Testis (tissue), 3 donors: ENCODE data around the gene CTAG2. TPM values are rescaled to one million over a fixed set of nuclear protein-coding genes. Genes with fewer than 3 reads are reported as not detected.
"Not testable (repeated sequence)": the region's sequence is repeated elsewhere in the genome, so short reads cannot be mapped to it uniquely, and the experiment has no call there.

Source experiments
- DNase-seq: peaks from one replicate; pipeline ENCODE4 v3.0.0-alpha.2; 2019
- H3K27ac ChIP-seq, 2 donors: fragments of 200-600 bp; sonication (generic); one replicate each; pipeline ENCODE4 v1.5.1; 2019
- H3K27me3 ChIP-seq: fragments of 200-600 bp; sonication (generic); one replicate; pipeline ENCODE4 v1.5.1; 2019
- H3K36me3 ChIP-seq: fragments of 200-600 bp; sonication (generic); one replicate; pipeline ENCODE4 v1.5.1; 2017; ENCODE audit warnings: low read depth; ENCODE audit errors: missing control alignments
- H3K4me1 ChIP-seq: fragments of 200-600 bp; sonication (generic); one replicate; pipeline ENCODE4 v1.5.1; 2019
- H3K4me3 ChIP-seq, 2 donors: fragments of 200-600 bp; sonication (generic); one replicate each; pipeline ENCODE4 v1.5.1; 2017 to 2019
- H3K9me3 ChIP-seq: fragments of 200-600 bp; sonication (generic); one replicate; pipeline ENCODE4 v1.5.1; 2017
- POLR2A ChIP-seq: fragments of 450-650 bp; IDR thresholded peaks from one replicate; pipeline ENCODE4 v1.6.1; 2017; ENCODE audit warnings: antibody characterized with exemption, mild to moderate bottlenecking, moderate library complexity
- WGBS, 2 donors: methylation state at CpG; one replicate each; pipeline ENCODE4 v1.1.5; 2018; 5-methylcytosine and 5-hydroxymethylcytosine counted together
- intact Hi-C: fragments of 100-400 bp; cut with DNase I; formaldehyde crosslinking; loops from one replicate; pipeline ENCODE4 v1.15.1; 2023; ENCODE audit warnings: low total_unique reads
- polyA plus RNA-seq: library from polyadenylated mRNA; stranded (reverse); fragments of 350-450 nt; fragmentation: Illumina TruSeq; extraction: RNeasy Lipid Tissue Mini Kit (QIAGEN cat#74804); gene quantifications from one replicate; pipeline ENCODE4 v1.2.3, GENCODE V29; 2014; ENCODE audit warnings: low read depth, low replicate concordance; ENCODE audit not compliant: insufficient read depth
- total RNA-seq, 2 donors: library from RNA; depleted of rRNA; stranded (reverse); fragments of >200 nt; gene quantifications; one replicate each; pipeline ENCODE4 v1.2.3, GENCODE V29; 2016
- TF ChIP-seq, protein P1 (sequence below), 3 experiments: fragments of 450-650 bp in 2 of 3; fragments of 200-600 bp in 1 of 3; sonication (generic) in 1 of 3; IDR thresholded peaks; one replicate each; pipeline ENCODE4 v1.5.1; 2016 to 2019; ENCODE audit warnings: antibody characterized with exemption in 3 of 3, mild to moderate bottlenecking in 2 of 3, moderate library complexity in 1 of 3

CTAG2 gene
- total and polyA plus RNA-seq, 3 donors from 2014 or later, result 8.4 to 27.6 (median 17.3) TPM

- H3K4me3 ChIP-seq, result no peak overlapping the region
- TF ChIP-seq POLR2A, result no peak
- TF ChIP-seq, protein P1, sequence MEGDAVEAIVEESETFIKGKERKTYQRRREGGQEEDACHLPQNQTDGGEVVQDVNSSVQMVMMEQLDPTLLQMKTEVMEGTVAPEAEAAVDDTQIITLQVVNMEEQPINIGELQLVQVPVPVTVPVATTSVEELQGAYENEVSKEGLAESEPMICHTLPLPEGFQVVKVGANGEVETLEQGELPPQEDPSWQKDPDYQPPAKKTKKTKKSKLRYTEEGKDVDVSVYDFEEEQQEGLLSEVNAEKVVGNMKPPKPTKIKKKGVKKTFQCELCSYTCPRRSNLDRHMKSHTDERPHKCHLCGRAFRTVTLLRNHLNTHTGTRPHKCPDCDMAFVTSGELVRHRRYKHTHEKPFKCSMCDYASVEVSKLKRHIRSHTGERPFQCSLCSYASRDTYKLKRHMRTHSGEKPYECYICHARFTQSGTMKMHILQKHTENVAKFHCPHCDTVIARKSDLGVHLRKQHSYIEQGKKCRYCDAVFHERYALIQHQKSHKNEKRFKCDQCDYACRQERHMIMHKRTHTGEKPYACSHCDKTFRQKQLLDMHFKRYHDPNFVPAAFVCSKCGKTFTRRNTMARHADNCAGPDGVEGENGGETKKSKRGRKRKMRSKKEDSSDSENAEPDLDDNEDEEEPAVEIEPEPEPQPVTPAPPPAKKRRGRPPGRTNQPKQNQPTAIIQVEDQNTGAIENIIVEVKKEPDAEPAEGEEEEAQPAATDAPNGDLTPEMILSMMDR (IDR thresholded peaks at IDR 0.05), result no peak
- 40% methylated on average over 12 of the region's 23 CpGs; no CpG with 5 or more reads in 1 of the 2 donors for WGBS, 2 donors
- intact Hi-C loops, result no loop called here
- no peaks in the 10 kb centered on the region for H3K9me3 ChIP-seq
- DNase-seq, result no peak
- no peaks in the 10 kb centered on the region for H3K4me1 ChIP-seq
- no peaks in the 10 kb centered on the region for H3K27me3 ChIP-seq
- no peak overlapping the region for H3K27ac ChIP-seq
- no peaks in the 10 kb centered on the region for H3K36me3 ChIP-seq
Measured at GRCh38 chrX:154649503-154650220, 3.7 kb downstream of the CTAG2 start.

GRCh38 chrX:154648931-154649330, 4.4 kb downstream of the CTAG2 start:
- no peak overlapping the region for H3K27ac ChIP-seq
- H3K4me1 ChIP-seq, result no peaks in the 10 kb centered on the region
- H3K27me3 ChIP-seq, result no peaks in the 10 kb centered on the region
- DNase-seq, result no peak
- H3K4me3 ChIP-seq, result no peak overlapping the region
- H3K9me3 ChIP-seq, result no peaks in the 10 kb centered on the region
- WGBS, 2 donors, result 88% methylated on average over 15 of the region's 15 CpGs; no CpG with 5 or more reads in 1 of the 2 donors
- TF ChIP-seq, protein P1 (IDR thresholded peaks at IDR 0.05), result no peak
- TF ChIP-seq POLR2A, result no peak
- intact Hi-C loops, result no loop called here
- H3K36me3 ChIP-seq, result no peaks in the 10 kb centered on the region

DNA sequence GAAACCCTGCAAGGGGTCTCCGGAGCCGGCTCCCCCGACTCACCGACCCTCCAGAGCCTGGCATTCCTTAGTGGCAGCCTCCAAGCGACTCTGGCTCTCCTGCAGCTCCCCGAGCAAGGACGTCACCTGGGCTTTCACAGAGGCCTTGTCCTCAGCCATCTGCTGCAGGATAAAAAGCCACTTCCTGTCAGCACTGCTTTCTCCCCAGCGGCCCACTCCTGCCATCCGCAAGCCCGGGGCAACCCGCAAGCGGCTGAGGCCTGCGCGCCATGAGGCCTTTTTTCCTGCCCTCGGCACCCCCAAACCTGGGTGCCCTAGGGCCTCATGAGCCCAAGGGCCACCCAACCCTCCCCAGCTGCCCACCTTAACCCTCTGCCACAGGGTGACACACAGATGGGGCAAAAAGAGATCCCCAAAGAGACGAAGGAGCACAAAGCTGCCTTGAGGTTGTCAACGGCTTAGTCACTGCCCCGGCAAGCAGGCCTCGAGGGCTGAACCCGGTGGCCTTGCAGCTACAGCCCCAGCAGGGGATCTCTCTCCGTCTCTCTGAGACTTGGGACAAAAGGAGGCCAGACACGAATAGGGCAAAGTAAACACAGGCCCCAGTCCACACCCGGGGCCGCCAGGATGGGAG, 7.5 kb downstream of the CTAG2 start:
- DNase-seq, H3K4me1 ChIP-seq, H3K4me3 ChIP-seq, H3K36me3 ChIP-seq, H3K27ac ChIP-seq, intact Hi-C loops, H3K27me3 ChIP-seq, H3K9me3 ChIP-seq: not testable (repeated sequence)
- no CpG with 5 or more reads among the region's 24 CpGs for WGBS, 2 donors

DNA sequence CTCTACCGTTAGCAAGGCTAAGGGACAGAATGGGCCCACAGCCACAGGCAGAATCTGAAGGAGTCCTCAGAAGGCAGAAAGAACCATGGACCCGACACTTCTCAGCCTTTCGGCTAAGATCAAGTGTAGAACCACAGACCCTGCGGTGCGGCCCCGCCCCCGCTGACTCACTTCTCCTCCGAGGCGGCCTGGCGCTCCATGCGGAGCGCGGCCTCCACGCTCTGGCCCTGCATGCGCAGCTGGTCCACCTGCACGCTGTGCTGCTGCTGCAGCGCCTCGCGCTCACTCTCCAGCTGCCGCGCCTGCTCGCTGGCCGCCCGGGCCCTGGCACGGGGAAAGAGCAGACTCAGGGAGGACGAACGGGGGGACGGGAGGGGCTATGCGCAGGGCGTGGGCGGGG, 9.7 kb downstream of the CTAG2 start:
- DNase-seq, H3K36me3 ChIP-seq, H3K27me3 ChIP-seq, intact Hi-C loops, H3K4me3 ChIP-seq, H3K9me3 ChIP-seq, H3K4me1 ChIP-seq, H3K27ac ChIP-seq: not testable (repeated sequence)
- WGBS, 2 donors, result no CpG with 5 or more reads among the region's 31 CpGs

- H3K27ac ChIP-seq, H3K4me3 ChIP-seq, H3K27me3 ChIP-seq, H3K36me3 ChIP-seq, intact Hi-C loops, DNase-seq, H3K9me3 ChIP-seq, H3K4me1 ChIP-seq: not testable (repeated sequence)
- WGBS, 2 donors, result no CpG with 5 or more reads among the region's 10 CpGs
Measured at GRCh38 chrX:154641740-154642139, 11.6 kb downstream of the CTAG2 start.

- H3K4me3 ChIP-seq, H3K27ac ChIP-seq, H3K9me3 ChIP-seq, H3K27me3 ChIP-seq, H3K36me3 ChIP-seq, intact Hi-C loops, H3K4me1 ChIP-seq, DNase-seq: not testable (repeated sequence)
- no CpG with 5 or more reads among the region's 11 CpGs for WGBS, 2 donors
Measured at GRCh38 chrX:154633661-154634060, 19.7 kb downstream of the CTAG2 start.

DNA sequence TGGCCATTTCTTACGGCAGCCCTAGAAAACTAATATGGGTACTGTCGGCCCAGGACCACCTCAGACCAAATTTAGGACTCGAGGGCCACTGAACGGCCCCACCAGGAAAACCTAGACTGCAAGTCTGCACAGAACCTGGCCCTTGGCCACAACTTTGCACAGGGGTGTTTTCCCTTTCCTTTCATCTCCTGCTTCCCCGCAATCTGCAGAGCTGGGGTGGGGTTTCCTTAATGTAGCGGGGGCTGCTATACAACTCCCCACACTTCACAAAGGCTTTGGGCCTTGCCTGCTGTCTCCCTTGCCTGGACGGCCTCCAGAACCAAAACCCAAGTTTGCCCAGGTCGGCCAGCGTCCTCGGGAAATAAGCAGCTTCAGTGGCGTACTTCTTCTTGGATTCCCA, 22.4 kb downstream of the CTAG2 start:
- no CpG with 5 or more reads among the region's 11 CpGs for WGBS, 2 donors

GRCh38 chrX:154628960-154629359, 24.4 kb downstream of the CTAG2 start:
- H3K9me3 ChIP-seq, H3K4me3 ChIP-seq, H3K36me3 ChIP-seq, DNase-seq, H3K4me1 ChIP-seq, H3K27ac ChIP-seq, intact Hi-C loops, H3K27me3 ChIP-seq: not testable (repeated sequence)
- no CpG with 5 or more reads among the region's 5 CpGs for WGBS, 2 donors

More for the DNA sequence above, 22.4 kb downstream of the CTAG2 start:
- H3K9me3 ChIP-seq, H3K4me3 ChIP-seq, H3K36me3 ChIP-seq, DNase-seq, H3K4me1 ChIP-seq, intact Hi-C loops, H3K27ac ChIP-seq, H3K27me3 ChIP-seq: not testable (repeated sequence)

DNA sequence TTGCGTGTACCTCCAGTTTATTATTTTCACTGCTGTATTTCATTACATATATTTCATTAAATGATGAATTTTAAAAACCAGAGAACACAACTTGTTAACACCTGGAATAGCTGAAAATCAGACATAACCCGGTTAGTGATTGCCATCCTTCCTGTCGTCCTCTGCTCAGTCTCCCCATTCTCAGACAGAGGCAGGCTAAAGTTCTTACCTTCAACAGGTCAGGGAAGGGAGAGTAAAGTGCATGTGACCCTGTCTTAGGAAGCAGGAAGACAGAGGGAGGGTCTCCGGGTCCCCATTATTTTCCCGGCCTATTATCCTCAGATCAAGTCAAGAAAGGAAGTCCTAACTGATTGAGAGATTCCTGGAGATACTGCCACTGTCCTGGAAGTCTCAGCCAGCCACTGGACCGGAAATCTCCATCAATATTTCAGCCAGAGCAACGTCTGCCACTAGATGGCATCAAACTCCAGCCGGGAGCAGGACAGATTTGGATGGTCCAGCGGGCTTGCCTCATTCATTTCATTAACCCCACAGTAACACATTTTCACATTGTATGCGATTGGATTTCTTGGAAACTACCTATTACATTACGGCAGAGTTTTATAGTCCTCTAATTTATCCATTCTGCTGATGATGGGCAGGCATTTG, 32.5 kb downstream of the CTAG2 start:
- H3K36me3 ChIP-seq, DNase-seq, H3K9me3 ChIP-seq, H3K4me3 ChIP-seq, intact Hi-C loops, H3K27ac ChIP-seq, H3K4me1 ChIP-seq, H3K27me3 ChIP-seq: not testable (repeated sequence)
- no CpG with 5 or more reads among the region's 11 CpGs for WGBS, 2 donors

GRCh38 chrX:154619182-154619581, 34.2 kb downstream of the CTAG2 start, which contains the start of gene CTAG1B:
CTAG1B (minus strand) TSS chrX:154619282; CDS start chrX:154619218, 64 bp downstream.
- DNase-seq, H3K27me3 ChIP-seq, intact Hi-C loops, H3K36me3 ChIP-seq, H3K4me3 ChIP-seq, H3K4me1 ChIP-seq, H3K27ac ChIP-seq, H3K9me3 ChIP-seq: not testable (repeated sequence)
- WGBS, 2 donors, result no CpG with 5 or more reads among the region's 28 CpGs
